Dedifferentiated amniotic fluid mesenchymal stem cell (primary cell): Measurements from ENCODE around the gene HS2ST1.
"Not testable (repeated sequence)": the region's sequence is repeated elsewhere in the genome, so short reads cannot be mapped to it uniquely, and the experiment has no call there.

ENCODE experiments used
- DNase-seq: peaks from one replicate; pipeline ENCODE4 v3.0.0-alpha.2; 2016; ENCODE audit errors: extremely low spot score

The HS2ST1 gene

DNA sequence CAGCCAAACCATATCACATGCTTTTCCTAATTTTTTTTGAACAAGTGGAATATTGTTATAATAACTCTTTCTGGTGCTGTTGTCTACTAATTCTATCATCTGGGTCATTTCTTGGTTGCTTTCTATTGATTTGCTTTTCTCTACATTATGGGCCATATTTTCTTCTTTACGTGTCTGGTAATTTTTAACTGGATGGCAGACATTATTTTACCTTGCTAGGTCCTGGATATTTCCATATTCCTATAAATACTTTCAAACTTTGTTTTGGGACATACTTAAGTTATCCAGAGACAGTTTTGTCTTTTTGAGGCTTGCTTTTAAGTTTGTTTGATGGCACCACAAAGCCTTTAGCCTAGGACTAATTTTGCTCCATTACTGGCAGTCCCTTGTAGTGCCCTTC is 11.3 kb downstream of the HS2ST1 start:
- DNase-seq: no peak

DNA sequence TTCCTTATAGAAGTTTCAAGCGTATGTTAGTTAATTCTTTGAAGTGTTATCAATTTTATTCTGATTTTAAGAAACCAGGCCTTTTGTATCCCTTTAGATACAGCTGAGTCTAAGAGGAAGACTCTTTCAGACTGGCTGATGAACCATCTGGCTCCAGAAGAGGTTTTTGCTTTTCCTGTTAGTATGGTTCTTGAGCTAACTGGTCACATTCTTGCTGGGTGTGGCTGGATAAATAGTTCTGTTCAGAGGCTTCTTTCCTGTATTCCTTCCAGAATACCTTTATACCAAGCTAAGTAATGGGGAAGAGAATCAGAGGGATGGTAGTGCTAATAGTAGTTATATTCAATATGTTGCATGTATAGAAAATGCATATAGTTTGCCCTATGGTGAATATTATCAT is 12.4 kb downstream of the HS2ST1 start:
- DNase-seq: no peak

DNA sequence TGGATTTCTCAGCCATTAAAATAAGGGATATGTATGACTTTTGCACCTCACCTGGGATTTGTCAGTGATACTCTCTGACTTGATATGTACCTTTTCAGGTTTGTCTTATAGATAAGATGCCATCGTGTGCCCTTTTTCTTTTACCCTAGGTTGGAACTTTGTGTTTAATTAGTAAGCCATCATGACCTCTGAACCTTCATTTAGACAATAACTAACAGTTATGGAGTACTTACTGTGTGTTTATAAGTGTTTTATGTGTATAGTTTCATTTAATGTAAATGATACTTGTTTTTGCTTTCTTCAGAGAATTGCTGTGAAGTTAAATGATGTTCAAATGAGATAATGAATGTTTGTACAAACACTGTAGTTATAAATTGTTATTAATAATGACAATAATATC is 14.4 kb downstream of the HS2ST1 start:
- DNase-seq: no peak

DNA sequence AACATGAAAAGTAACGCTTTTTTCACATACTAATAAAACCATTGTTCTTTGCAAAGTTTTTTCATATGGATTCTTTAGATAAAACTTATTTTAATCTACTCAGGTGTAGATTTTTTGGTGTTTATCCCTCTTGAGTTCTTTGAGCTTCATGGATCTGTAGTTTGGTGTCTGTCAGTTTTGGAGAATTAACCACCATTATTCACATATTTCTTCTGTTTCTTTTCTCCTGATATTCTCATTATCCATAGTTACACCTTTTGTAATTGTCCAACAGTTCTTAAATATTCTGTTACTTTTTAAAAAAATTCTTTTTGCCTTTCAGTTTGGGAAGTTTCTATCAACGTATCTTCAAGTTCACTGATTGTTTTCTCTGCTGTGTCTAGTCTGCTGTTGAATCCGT is 18.6 kb downstream of the HS2ST1 start:
- DNase-seq: no peak

DNA sequence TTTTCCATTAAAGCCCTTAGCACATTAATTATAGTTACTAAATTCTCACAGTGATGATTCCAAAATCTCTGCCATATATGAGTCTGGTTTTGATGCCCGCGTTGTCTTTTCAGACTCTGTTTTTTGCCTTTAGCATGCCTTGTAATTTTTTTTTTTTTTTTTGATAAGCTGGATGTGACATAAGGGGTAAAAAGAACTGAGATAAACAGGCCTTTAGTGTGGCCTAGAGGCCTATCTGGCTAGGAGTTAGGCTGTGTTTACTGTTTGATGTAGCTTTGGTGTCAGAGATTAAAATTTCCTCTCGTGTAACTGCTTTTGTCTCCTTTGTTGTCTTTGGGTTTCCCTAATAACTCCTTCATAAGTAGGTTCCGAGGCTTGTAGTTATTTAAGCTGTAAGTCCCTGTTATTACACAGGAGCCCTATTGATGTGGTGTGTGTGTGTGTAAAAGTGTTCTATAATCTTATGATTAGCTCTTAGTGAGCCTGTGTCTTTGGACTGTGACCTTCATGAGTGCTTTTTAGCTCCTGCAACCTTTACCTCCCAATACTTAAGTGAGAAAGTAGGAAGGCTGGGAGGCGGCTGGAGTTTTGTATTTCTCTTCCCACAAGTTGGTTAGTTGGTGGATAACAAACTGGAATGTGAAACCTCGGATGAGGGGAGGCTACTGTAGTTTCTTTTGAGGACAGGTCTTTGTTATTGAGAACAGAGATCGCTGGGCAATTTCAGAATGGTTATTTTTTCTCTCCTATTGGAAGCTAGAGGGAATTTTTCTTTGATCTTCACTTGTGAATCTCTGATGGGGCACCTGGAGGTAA is 19.3 kb downstream of the HS2ST1 start:
- DNase-seq: no peak

DNA sequence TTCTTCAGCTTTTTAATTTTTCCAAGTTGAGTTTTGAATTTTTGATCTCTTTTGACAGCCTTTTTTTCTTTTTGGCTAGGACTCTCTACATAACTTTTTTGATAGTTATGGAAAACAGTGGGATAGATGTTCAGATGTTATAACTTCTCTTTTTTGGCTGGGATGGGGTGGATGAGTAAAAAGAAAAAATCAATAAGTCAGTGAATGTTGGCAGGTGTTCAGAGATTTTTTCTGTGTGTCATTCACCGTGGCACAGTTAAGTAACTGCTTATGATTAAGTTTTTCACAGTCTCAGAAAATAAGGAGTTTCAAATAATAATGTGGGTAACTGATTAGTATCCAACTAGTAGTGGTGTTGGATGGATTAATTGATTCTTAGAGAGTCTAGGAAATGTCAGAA is 24.0 kb downstream of the HS2ST1 start:
- DNase-seq: no peak

DNA sequence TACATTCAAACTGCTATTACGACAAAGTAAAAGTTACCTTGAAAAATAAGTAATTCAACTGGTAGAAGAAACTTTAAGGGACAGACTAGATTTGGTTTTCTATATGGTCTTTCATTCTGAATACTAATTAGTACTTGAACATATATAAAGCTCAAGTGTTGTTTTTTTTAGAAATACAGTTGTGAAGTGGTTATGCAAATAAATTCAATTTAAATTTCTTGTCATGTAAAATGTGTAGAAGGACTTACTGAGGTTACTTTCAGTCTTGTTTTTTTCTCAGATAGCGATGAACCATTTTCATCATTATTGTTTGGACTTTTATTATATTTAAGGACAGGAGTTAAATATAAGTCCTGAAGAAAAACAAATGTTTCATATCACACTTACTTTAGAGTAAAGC is 24.4 kb downstream of the HS2ST1 start:
- no peak for DNase-seq

DNA sequence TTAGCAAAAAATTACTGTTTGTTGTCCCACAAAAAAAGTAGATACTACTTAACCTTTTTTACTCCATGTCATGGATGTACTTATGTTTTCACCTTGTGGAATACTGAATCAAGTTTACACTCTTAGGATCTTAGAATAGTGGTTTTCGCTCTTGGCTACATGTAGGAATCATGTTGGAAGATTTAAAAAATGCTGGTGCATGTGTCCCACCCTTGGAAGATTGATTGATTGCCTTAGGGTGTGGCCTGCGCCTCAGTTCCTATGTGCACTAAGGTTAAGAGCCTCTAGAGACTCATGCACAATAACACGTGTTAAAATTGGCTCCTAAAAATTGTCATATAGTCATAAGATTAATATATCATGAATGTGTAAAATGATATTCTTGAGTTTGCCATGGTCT is 25.0 kb downstream of the HS2ST1 start:
- no peak for DNase-seq

DNA sequence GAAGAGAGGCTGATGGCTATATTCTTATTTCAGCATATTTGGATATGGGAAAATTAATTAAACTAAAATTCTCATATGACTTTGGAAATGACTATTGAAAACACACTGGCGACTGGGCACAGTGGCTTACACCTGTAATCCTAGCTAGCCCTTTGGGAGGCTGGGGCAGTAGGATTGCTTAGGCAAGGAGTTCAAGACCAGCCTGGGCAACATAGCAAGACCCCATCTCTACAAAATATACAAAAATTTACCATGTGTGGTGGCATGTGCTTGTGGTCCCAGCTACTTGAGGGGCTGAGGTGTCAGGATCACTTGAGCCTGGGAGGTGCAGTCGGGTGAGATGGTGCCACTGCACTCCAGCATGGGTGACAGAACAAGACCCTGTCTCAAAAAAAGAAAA is 26.2 kb downstream of the HS2ST1 start:
- DNase-seq: no peak

DNA sequence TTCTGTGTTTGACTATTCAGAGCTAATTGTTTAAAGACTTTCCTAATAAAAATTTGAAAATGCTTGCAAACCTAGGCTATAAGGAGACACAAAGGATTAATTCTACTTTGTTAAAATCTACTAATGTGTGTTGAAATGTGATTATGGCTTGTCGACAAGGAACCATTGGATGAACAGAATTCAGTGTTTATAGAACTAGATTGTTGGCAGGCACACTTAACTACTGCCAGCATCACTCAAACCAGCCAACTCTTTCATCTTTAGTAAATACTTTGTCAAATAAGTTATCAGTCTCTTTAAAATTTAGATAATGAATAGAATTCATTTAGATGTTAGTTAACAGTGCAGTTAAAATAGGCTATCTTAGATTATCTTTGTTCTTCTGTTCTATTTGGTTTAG is 27.6 kb downstream of the HS2ST1 start:
- DNase-seq: no peak

DNA sequence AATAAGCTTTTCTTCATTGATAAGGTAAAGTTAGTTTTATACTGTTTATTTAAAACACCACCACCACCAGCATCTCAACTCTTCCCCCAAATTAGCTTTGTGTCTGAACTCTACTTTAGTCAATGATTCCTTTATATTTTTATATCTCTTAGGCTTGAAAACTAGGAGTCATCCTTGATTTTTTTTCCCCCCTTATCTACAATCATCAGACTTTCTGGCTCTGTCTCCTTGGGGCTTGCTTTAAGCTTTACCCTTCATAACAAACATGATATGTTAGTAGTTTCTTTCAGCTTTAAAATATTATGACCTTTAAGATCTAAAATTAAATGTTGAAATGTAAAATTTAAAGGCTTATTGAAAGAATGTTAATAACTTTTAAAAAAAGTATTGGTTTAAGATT is 28.3 kb downstream of the HS2ST1 start:
- no peak for DNase-seq

DNA sequence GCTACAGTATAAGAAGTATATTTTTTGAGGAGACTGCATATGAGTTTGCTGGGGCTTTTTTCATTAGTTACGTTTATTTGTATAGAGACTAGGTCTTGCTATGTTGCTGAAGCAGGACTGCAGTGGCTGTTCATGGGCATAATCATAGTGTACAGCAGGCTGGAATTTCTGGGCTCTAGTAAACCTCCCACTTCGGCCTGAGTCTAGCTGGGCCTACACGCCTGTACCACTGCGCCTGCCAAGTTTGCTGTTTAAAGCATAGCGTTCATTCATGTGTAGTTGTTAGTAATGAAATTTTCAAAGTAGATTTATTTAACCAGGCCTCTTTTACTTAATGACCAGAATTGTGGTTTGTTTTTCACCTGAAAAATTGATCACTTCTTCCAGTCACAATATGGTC is 33.8 kb downstream of the HS2ST1 start:
- no peak for DNase-seq

DNA sequence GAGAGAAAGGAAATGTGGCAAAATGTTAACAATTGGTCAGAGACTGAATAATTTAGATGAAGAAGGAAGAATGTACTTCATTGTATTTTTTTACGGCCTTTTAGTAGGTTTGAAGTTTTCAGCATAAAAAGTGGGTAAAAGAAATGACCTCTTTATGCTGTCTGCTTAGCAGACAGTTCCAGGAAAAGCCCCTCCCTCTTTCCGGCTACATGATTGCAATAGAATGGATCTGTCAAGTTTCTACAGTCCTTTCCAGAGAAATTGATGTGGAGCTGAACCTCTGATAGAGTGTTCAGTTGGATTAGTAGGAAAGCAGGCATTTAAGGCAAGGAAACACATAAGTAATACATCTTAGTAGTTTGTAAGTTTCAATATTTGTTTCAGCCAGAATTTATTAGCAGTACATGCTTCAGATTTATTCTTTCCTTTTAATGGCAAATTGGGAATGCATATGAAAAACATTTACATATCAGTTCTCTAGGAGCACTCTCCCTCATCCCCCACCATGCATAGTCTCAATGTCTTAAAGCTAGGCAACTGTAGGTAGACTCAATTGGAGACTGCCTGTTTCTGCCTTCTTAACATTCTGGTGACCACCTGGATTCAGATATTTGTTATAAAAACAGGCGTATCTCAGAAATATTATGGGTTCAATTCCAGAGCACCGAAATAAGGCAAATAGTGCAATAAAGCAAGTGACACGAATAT is 36.4 kb downstream of the HS2ST1 start:
- DNase-seq: no peak

DNA sequence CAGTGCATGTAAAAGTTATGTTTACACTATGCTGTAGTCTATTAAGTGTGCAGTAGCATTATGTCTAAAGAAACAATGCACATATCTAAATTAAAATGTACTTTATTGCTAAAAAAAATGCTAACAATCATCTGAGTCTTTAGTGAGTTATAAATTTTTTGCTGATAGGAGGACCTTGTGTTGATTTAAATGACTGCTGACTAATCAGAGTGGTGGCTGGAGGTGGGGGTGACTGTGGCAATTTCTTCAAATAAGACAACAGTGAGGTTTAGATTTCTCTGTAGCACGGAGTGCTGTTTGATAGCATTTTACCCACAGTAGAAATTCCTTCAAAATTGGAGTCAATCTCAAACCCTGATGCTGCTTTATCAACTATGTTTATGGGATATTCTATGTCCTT is 37.0 kb downstream of the HS2ST1 start:
- DNase-seq: no peak

DNA sequence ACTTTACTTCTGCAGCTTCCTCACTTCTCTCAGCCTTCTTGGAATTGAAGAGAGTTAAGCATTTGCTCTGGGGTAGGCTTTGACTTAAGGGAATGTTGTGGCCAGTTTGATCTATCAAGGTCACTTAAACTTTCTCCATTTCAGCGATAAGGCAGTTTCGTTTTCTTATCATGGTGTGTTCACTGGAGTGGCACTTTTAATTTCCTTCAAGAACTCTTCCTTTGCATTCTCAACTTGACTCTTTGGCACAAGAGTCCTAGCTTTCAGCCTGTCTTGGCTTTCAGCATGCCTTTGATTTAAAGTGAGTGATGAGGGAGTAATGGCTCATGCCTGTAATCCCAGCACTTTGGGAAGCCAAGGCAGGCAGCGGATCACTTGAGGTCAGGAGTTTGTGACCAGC is 38.7 kb downstream of the HS2ST1 start:
- no peak for DNase-seq

DNA sequence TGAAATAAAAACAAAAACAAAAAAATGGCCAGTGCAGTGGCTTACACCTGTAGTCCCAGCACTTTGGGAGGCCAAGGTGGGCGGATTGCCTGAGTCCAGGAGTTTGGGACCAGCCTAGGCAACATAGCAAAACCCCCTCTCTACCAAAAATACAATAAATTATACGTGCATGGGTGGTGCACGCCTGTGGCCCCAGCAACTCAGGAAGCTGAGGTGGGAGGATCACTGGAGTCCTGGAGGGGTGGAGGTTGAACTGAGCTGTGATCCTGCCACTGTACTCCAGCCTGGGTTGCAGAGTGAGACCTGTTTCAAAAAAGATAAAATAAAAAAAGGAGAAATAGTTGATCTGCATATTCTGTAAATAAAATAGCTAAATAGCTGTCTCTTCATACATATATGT is 41.2 kb downstream of the HS2ST1 start:
- DNase-seq: no peak

DNA sequence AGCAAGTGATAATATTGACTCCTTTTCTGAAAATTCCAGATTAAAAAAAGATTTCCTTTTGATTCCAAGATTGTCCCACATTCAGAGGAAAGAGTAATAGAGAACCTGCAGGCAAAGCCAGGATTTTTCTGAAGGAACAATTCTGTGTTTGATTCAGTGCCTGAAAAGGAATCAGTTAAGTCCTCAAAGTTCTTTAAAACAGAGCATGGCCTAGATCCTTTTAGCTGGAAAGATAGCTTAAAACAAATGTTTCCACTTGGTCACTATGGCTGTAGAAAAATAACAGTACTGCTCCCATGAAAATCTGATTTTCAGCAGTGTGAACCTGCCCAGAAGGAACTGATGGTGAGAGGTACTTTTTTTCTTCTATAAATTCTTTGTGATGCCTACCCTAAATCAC is 41.8 kb downstream of the HS2ST1 start:
- DNase-seq: no peak

DNA sequence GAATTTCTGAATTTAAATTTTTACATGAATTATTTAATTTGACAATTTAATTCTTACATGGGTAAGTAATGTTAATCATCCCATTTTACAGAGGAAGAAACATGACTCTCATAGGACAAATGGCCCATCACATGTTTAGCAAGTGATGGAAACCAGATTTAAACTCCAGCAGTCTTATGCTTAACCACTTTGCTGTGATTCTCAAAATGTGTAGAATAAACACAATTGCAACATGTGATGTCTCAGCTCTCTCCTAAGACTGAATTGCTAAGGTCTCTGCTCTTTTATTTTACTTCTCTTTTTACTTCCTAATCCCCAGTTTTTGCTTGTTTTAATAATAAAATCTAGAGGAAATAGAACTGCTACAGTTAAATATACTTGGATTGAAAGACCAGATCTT is 42.8 kb downstream of the HS2ST1 start:
- DNase-seq: no peak

DNA sequence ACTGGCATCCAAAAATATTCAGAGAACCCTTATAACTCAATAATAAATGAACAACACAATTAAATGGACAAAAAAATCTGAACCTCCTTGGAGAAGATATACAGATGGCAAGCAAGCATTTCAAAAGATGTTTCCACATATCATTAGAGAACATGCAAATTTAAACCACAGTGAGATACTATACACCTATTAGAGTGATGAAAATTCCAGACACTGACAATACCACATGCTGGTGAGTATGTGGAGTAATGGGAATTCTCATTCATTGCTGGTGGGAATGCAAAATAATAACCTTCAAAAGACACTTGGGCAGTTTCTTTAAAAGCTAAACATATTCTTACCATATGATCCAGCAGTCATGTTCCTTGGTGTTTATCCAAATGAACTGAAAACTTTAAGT is 46.1 kb downstream of the HS2ST1 start:
- no peak for DNase-seq

DNA sequence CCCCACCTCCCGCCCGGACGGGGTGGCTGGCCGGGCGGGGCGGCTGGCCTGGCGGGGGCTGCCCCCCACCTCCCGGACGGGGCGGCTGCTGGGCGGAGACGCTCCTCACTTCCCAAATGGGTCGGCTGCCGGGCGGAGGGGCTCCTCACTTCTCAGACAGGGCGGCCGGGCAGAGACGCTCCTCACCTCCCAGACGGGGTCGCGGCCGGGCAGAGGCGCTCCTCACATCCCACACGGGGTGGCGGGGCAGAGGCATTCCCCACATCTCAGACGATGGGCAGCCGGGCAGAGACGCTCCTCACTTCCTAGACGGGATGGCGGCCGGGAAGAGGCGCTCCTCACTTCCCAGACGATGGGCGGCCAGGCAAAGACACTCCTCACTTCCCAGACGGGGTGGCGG is 49.4 kb downstream of the HS2ST1 start:
- DNase-seq: not testable (repeated sequence)

DNA sequence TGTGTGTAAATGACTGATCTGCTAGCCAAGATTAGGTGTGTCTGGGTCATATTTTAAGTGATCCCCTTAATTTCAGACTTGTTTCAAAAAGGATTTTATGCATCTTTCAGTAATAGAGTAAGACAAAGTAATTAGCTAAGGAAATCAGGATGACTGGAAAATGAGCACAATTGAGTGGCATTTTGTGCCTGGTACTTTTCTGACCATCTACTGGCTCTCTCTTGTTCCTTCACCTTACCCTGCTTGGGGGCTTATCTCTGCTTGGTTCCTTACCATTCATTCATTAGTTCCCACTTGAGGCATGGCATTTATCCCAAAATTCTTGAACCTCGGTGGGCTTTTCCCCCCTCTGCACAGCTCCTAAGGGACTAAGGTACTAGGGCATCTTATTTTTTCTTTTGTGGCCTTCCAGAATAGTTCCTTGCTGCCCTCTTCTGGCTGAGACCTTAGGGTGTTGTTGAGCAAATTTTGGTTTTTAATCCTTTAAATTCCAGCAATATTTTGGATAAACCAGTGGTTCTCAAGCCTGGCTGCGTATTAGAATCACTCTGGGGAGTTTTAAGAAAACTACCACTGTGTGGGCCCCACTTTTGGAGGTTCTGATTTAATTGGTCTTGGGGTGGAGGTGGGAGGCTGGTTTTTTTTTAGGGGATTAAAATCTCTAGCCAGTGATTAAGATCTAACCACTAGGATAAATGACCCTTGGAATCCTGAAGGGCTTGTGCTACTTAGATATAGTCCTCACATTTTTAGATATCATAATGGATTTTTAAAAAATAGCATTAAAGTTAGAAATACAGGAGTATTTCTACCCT is 50.8 kb downstream of the HS2ST1 start:
- peak; percentile 51 for DNase-seq

DNA sequence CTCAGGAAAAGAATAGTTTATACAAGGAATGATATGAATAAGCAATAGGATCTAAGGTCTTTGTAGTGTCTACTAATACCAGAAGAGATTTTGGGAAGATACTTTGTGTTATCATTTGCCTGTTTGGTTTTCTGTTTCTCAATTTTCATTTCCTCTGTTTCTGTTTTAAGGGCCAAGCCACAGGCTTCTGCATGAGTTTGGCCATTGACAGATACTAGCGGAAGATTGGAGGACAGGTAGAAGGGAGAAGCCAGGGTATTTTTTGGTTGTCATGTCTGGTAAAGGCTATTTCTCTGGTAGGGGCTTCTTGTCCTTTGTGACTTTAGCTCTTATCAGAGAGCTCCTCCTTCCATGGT is 51.4 kb downstream of the HS2ST1 start:
- no peak for DNase-seq

DNA sequence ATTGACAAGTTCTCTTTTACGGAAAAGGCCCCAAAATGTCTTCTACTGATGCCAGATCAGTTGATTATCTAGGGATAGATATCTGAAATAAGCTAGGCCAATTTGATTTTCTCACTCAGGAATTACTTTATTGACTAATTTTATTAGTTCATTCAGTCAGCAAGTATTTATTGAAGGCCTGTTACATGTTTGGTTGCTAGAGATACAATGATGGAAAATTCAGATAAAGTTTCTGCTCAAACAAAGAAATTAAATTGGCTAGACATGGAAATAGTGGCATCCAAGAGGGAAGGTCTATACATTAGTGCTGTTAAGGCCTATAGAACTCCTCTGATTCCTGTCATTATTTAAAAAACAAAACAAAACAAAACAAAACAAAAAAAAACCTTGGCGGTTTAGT is 56.5 kb downstream of the HS2ST1 start:
- DNase-seq: no peak
